ENCODE results near the gene C21orf91.

C21orf91 gene

DNA sequence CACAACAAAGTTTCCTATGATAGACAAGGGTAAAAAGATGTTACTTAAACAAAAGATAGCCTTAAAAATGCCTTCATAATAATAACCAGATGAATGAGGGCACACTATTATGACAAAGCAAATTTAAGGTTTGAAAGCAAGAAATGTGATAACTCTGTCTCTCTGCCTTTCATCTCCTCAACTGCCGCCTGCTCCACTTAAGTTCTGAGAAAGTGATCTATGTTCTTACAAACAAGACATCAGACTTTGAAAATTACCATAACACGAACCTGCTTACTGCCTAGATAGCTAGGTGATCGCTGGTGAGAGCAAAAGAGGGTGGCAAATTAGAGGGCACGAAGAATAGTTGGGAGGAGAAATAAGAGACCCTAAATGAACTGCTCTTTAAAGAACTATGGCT, 13.2 kb downstream of the C21orf91 start:
- Histone ChIP-seq H3K23ac (ENCODE audit: low read length) (no peak overlapping the region), H2BK5ac (ENCODE audit: low read depth, low read length, poor library complexity) (no peak overlapping the region), H3K9ac (ENCODE audit: low read length) (no peak overlapping the region), H3K27ac (ENCODE audit: low read depth, low read length) (no peak overlapping the region), H3K18ac (ENCODE audit: low read length) (no peak overlapping the region), H3K4me1 (ENCODE audit: control insufficient read depth in 1 of 2, insufficient read depth in 2 of 2, low read length in 2 of 2) (no peaks in the 10 kb centered on the region), H4K8ac (ENCODE audit: low read depth, low read length) (no peak overlapping the region), H2BK12ac (ENCODE audit: low read length) (no peak overlapping the region), H3K79me2 (ENCODE audit: control insufficient read depth, insufficient read depth, low read length, poor library complexity) (no peaks in the 10 kb centered on the region), H2AK5ac (ENCODE audit: low read length) (no peak overlapping the region), H3K4me3 (ENCODE audit: low read depth, low read length) (no peak overlapping the region), H2BK120ac (ENCODE audit: insufficient read depth, low read length, poor library complexity) (no peak overlapping the region), H2AFZ (ENCODE audit: insufficient read depth, low read length, poor library complexity) (no peak overlapping the region), H3K14ac (ENCODE audit: low read length) (no peak overlapping the region), H3K4ac (ENCODE audit: low read depth, low read length) (no peak overlapping the region), H4K91ac (ENCODE audit: low read depth, low read length) (no peak overlapping the region), H4K12ac (ENCODE audit: low read depth, low read length) (no peak overlapping the region), H3K79me1 (ENCODE audit: low read length) (no peaks in the 10 kb centered on the region), H3K4me2 (ENCODE audit: low read length) (no peak overlapping the region), H3K9me3 (ENCODE audit: insufficient read depth, low read depth, low read length) (peaks cover 5% of the 10 kb centered on the region), H3K27me3 (ENCODE audit: insufficient read depth, low read length) (no peaks in the 10 kb centered on the region), H3K36me3 (ENCODE audit: control insufficient read depth in 1 of 2, insufficient read depth in 2 of 2, low read length in 2 of 2) (peaks cover 16 to 29% of the 10 kb centered on the region in 2 experiments)
- no peak for DNase-seq
- WGBS (ENCODE audit: extremely low coverage, insufficient coverage, insufficient read length), result no CpG with 5 or more reads among the region's 4 CpGs

DNA sequence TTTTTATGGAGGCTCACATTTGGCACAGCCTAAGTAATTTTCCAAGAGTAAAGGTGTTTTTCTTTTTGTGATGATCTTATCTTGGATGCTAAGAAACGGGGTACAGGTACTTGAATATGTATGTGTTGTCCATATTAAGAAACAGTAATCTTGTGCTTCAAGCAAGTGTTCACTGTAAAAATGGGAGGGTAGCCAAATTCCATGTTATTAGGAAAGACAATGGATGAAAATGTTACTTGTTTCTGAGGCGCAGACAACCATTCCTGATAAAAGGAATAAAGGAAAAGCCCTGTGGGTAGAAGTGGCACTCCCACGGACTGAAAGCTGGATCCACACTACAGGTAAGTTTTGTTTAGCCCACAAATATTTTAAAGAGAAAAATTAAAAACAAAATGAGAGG, 15.6 kb downstream of the C21orf91 start:
- no peaks in the 10 kb centered on the region for H3K27me3 ChIP-seq (ENCODE audit: insufficient read depth, low read length)
- no peak overlapping the region for H3K27ac ChIP-seq (ENCODE audit: low read depth, low read length)
- no peak overlapping the region for H2AK5ac ChIP-seq (ENCODE audit: low read length)
- no peak overlapping the region for H3K9ac ChIP-seq (ENCODE audit: low read length)
- H3K79me1 ChIP-seq (ENCODE audit: low read length), result no peaks in the 10 kb centered on the region
- no peak overlapping the region for H2AFZ ChIP-seq (ENCODE audit: insufficient read depth, low read length, poor library complexity)
- H3K79me2 ChIP-seq (ENCODE audit: control insufficient read depth, insufficient read depth, low read length, poor library complexity), result no peaks in the 10 kb centered on the region
- no peak overlapping the region for H2BK120ac ChIP-seq (ENCODE audit: insufficient read depth, low read length, poor library complexity)
- H3K36me3 ChIP-seq (ENCODE audit: control insufficient read depth in 1 of 2, insufficient read depth in 2 of 2, low read length in 2 of 2), result peaks cover 15 to 22% of the 10 kb centered on the region in 2 experiments
- H2BK5ac ChIP-seq (ENCODE audit: low read depth, low read length, poor library complexity), result no peak overlapping the region
- H3K23ac ChIP-seq (ENCODE audit: low read length), result no peak overlapping the region
- DNase-seq, result no peak
- no peak overlapping the region for H3K18ac ChIP-seq (ENCODE audit: low read length)
- H3K4me2 ChIP-seq (ENCODE audit: low read length), result no peak overlapping the region
- no peak overlapping the region for H4K91ac ChIP-seq (ENCODE audit: low read depth, low read length)
- H4K12ac ChIP-seq (ENCODE audit: low read depth, low read length), result no peak overlapping the region
- no peak overlapping the region for H2BK12ac ChIP-seq (ENCODE audit: low read length)
- H3K4ac ChIP-seq (ENCODE audit: low read depth, low read length), result no peak overlapping the region
- H4K8ac ChIP-seq (ENCODE audit: low read depth, low read length), result no peak overlapping the region
- peaks cover 5% of the 10 kb centered on the region for H3K9me3 ChIP-seq (ENCODE audit: insufficient read depth, low read depth, low read length)
- H3K14ac ChIP-seq (ENCODE audit: low read length), result no peak overlapping the region
- WGBS (ENCODE audit: extremely low coverage, insufficient coverage, insufficient read length), result no CpG with 5 or more reads among the region's 3 CpGs
- H3K4me3 ChIP-seq (ENCODE audit: low read depth, low read length), result no peak overlapping the region
- no peaks in the 10 kb centered on the region for H3K4me1 ChIP-seq (ENCODE audit: control insufficient read depth in 1 of 2, insufficient read depth in 2 of 2, low read length in 2 of 2)

DNA sequence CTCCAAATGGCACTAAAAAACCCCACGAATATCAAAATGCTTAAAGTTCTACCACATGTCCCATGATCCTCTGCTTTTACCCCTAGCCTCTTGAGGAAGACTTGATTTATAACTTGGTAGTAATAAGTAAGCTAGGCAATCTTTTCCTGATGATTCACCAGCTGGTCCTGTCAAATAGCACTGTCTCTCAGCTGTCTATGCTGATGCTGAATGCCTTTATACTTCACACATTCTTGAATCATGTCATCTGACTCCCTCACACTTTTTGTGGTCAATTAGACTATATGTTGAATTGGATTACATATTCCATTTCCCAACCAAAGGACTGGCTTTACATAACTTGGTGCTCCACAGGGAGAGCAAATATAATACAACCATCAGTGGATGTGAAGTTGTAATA, 16.6 kb downstream of the C21orf91 start:
- H3K4ac ChIP-seq (ENCODE audit: low read depth, low read length), result no peak overlapping the region
- H3K27ac ChIP-seq (ENCODE audit: low read depth, low read length), result no peak overlapping the region
- no peak overlapping the region for H2BK120ac ChIP-seq (ENCODE audit: insufficient read depth, low read length, poor library complexity)
- no peak overlapping the region for H2BK12ac ChIP-seq (ENCODE audit: low read length)
- peaks cover 9 to 14% of the 10 kb centered on the region in 2 experiments for H3K36me3 ChIP-seq (ENCODE audit: control insufficient read depth in 1 of 2, insufficient read depth in 2 of 2, low read length in 2 of 2)
- H3K14ac ChIP-seq (ENCODE audit: low read length), result no peak overlapping the region
- no peaks in the 10 kb centered on the region for H3K79me2 ChIP-seq (ENCODE audit: control insufficient read depth, insufficient read depth, low read length, poor library complexity)
- H3K4me3 ChIP-seq (ENCODE audit: low read depth, low read length), result no peak overlapping the region
- H4K12ac ChIP-seq (ENCODE audit: low read depth, low read length), result no peak overlapping the region
- 100% methylated on average over 1 of the region's 1 CpG for WGBS (ENCODE audit: extremely low coverage, insufficient coverage, insufficient read length)
- no peak overlapping the region for H4K91ac ChIP-seq (ENCODE audit: low read depth, low read length)
- H4K8ac ChIP-seq (ENCODE audit: low read depth, low read length), result no peak overlapping the region
- H3K9ac ChIP-seq (ENCODE audit: low read length), result no peak overlapping the region
- no peak overlapping the region for H2AK5ac ChIP-seq (ENCODE audit: low read length)
- H3K27me3 ChIP-seq (ENCODE audit: insufficient read depth, low read length), result no peaks in the 10 kb centered on the region
- no peak overlapping the region for H3K23ac ChIP-seq (ENCODE audit: low read length)
- H2BK5ac ChIP-seq (ENCODE audit: low read depth, low read length, poor library complexity), result no peak overlapping the region
- no peak overlapping the region for H2AFZ ChIP-seq (ENCODE audit: insufficient read depth, low read length, poor library complexity)
- H3K18ac ChIP-seq (ENCODE audit: low read length), result no peak overlapping the region
- no peaks in the 10 kb centered on the region for H3K9me3 ChIP-seq (ENCODE audit: insufficient read depth, low read depth, low read length)
- no peaks in the 10 kb centered on the region for H3K79me1 ChIP-seq (ENCODE audit: low read length)
- no peak for DNase-seq
- H3K4me1 ChIP-seq (ENCODE audit: control insufficient read depth in 1 of 2, insufficient read depth in 2 of 2, low read length in 2 of 2), result no peaks in the 10 kb centered on the region
- H3K4me2 ChIP-seq (ENCODE audit: low read length), result no peak overlapping the region

DNA sequence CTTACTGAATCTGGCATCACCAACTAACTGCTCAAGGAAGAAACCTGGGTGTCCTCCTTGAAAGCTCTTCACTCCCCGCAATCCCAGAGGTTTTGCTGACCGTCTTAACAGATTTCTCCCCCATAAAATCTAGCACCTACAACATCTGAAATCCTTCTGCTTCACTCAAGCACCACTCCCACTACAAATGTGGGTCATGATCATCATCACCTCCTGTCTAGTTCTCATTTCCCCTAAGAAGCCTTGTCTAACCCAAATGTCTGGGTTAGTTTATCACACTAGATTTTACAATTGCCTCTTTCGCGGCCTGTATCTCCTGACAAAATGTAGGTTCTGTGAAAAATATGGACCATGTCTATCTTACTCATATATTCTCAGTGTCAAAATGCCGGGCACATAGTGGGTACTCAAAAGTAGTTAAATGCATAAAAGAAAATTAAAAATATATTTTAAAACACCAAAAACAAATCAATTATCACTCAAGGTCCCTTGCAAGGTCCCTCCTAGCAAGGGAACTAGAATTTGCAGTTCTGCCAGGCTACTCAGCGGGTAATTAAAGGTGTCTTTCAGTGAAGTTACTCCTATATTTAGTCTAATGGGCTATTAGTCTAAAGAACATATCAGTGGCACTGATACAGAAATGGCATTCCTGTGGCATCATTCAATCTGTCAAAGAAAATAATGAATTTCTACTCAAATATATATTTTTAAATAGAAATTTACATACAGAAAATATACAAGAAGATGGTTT, 19.6 kb downstream of the C21orf91 start:
- Histone ChIP-seq H3K14ac (ENCODE audit: low read length) (no peak overlapping the region), H2BK12ac (ENCODE audit: low read length) (no peak overlapping the region), H3K36me3 (ENCODE audit: control insufficient read depth in 1 of 2, insufficient read depth in 2 of 2, low read length in 2 of 2) (peaks cover 11 to 15% of the 10 kb centered on the region in 2 experiments), H3K4me1 (ENCODE audit: control insufficient read depth in 1 of 2, insufficient read depth in 2 of 2, low read length in 2 of 2) (no peaks in the 10 kb centered on the region), H2AK5ac (ENCODE audit: low read length) (no peak overlapping the region), H3K4me3 (ENCODE audit: low read depth, low read length) (no peak overlapping the region), H3K23ac (ENCODE audit: low read length) (no peak overlapping the region), H3K79me2 (ENCODE audit: control insufficient read depth, insufficient read depth, low read length, poor library complexity) (no peaks in the 10 kb centered on the region), H2BK120ac (ENCODE audit: insufficient read depth, low read length, poor library complexity) (no peak overlapping the region), H3K18ac (ENCODE audit: low read length) (no peak overlapping the region), H3K9ac (ENCODE audit: low read length) (no peak overlapping the region), H4K12ac (ENCODE audit: low read depth, low read length) (no peak overlapping the region), H2AFZ (ENCODE audit: insufficient read depth, low read length, poor library complexity) (no peak overlapping the region), H3K27ac (ENCODE audit: low read depth, low read length) (no peak overlapping the region), H3K4me2 (ENCODE audit: low read length) (no peak overlapping the region), H3K4ac (ENCODE audit: low read depth, low read length) (no peak overlapping the region), H3K27me3 (ENCODE audit: insufficient read depth, low read length) (no peaks in the 10 kb centered on the region), H3K9me3 (ENCODE audit: insufficient read depth, low read depth, low read length) (no peaks in the 10 kb centered on the region), H4K91ac (ENCODE audit: low read depth, low read length) (no peak overlapping the region), H3K79me1 (ENCODE audit: low read length) (no peaks in the 10 kb centered on the region), H4K8ac (ENCODE audit: low read depth, low read length) (no peak overlapping the region), H2BK5ac (ENCODE audit: low read depth, low read length, poor library complexity) (no peak overlapping the region)
- no CpG with 5 or more reads among the region's 6 CpGs for WGBS (ENCODE audit: extremely low coverage, insufficient coverage, insufficient read length)
- no peak for DNase-seq

Data from trophoblast cell (in vitro differentiated cells and primary cell).